ENCODE data around the gene OR5H6.

DNA sequence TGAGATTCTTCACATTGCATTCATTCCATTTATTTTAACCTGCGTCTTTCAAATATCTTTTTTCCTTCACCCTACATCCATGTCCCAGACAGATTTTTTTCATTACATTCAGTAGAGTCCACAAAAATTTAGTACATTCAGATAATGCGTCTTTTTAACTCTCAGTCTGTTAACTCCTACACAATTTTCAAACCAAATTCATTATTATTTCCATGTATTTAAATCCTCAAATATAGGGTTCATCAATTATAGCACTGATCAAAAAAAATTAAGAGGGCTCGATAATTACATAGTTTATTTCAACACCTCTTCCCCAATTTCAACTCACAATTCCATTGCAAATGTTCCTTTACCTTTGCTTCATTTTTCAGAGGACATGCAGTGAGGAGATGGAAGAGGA is at the start of gene OR5H6:
- TF ChIP-seq, protein P1, sequence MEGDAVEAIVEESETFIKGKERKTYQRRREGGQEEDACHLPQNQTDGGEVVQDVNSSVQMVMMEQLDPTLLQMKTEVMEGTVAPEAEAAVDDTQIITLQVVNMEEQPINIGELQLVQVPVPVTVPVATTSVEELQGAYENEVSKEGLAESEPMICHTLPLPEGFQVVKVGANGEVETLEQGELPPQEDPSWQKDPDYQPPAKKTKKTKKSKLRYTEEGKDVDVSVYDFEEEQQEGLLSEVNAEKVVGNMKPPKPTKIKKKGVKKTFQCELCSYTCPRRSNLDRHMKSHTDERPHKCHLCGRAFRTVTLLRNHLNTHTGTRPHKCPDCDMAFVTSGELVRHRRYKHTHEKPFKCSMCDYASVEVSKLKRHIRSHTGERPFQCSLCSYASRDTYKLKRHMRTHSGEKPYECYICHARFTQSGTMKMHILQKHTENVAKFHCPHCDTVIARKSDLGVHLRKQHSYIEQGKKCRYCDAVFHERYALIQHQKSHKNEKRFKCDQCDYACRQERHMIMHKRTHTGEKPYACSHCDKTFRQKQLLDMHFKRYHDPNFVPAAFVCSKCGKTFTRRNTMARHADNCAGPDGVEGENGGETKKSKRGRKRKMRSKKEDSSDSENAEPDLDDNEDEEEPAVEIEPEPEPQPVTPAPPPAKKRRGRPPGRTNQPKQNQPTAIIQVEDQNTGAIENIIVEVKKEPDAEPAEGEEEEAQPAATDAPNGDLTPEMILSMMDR (conservative IDR thresholded peaks at IDR 0.05 in 1 of 2, IDR thresholded peaks at IDR 0.05 in 1 of 2; ENCODE audit: low read depth in 1 of 2, low read length in 2 of 2), result no peak
- no peak for TF ChIP-seq EZH2 (IDR thresholded peaks at IDR 0.05; ENCODE audit: low read length, missing control alignments)

Measured in fibroblast of lung (primary cell).